Measurements from ENCODE around the gene KRT35.

The KRT35 gene

GRCh38 chr17:41486809-41487530, 6.0 kb upstream of the KRT35 start:
- no peak for DNase-seq (ENCODE audit: low spot score)

DNA sequence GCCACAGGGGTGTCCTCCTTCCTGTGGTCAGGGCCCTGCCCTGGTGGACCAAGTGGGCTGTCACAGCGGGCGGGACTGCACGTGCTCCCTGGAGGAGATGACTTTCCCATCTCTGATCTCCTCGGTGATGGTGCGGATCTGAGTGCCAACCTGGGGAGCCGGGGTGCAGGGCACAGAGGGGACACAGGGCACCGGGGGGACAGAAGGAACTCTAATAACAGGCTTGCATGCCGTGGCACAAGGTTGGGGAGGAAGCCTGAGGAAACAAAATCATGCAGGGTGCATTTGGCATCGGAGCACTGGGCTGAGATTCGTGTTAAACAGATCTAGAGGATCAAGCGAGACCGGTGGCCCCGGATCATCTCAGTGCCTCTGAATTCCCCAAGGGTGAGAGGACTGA, 5.4 kb upstream of the KRT35 start:
- no peak for DNase-seq (ENCODE audit: low spot score)

DNA sequence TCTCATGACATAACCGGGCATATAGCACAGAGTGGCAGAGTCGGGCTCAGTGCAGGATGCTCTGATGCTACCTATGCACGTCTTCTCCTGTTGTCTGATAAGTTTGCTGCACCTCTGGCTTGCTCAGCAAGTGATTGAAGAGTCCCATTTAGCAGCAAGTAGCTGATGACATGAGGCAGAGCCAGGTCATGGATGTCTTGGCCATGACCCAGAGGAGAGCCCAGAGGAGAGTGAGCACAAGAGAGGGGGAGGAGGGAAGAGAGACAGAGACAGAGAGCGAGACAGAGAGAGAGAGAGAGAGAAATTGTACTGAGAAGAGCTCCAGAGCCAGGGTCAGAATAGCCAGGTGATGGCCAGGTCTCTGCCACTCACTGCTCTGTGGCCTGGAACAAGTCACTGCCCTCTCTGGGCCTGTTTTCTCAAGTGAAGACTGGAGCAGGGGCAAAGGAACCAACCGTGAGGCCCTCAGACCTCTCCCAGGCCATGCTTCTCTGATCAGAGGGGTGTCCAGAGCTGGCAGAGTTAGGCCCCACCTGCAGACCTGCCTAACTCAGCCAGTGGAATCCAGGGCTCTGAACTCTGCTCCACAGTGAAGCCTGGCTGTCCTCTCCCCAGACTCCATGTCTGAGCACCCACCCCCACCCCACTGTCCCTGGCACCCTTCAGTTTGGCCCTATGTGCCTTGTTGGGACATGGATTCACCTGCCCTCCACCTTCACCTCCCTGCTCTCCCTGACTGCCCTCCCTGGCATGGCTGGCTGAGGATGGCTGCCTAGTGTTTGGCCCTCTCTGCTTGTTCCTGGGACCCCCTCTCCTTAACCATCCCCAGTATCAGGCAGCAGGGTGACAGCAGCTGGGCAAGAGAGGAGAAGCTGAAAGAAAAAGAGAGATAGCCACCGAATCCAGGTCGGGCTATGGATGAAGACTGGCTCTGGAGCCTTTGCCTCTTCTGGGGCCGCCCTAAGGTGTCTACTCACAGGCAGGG, 4.3 kb upstream of the KRT35 start:
- no peak for DNase-seq (ENCODE audit: low spot score)

- no peak for DNase-seq (ENCODE audit: low spot score)
Observed at GRCh38 chr17:41483991-41484826, 3.3 kb upstream of the KRT35 start.

DNA sequence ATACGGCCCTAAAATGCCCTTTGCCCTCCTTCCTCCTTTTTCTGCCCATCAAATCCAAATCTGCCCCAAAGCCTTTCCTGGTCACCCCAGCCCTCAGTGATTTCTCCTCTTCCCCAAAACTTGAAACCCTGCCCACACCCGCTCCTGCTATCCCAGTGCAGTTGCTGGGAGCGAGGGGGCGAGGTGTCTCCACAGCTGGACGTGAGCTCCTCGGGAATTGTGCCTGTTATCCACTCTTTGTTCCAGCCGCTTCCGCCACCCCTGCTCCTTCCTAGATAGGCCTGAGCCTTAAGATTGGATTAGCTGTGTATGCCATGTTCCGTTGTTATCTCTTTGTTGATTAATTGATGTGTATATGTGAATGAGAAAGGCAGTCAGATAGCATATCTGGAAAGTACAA, 2.6 kb upstream of the KRT35 start:
- no peak for DNase-seq (ENCODE audit: low spot score)

DNA sequence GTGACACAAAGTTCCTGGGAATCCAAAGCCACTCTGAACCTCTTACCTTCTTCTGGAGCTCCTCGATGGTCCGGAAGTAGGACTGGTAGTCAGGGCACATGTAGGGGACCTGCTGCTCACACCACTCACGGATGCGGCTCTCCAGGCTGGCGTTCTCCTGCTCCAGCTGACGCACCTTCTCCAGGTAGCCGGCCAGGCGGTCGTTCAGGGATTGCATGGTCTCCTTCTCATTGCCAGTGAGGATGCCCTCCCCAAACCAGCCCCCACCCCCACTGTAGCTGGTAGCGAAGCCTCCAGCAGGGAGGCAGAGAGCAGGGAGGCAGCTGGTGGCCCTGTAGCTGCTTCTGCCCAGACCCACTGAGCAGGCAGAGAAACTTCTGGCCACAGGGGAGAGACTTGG, 370 bp downstream of the KRT35 start:
- no peak for DNase-seq (ENCODE audit: low spot score)

DNA sequence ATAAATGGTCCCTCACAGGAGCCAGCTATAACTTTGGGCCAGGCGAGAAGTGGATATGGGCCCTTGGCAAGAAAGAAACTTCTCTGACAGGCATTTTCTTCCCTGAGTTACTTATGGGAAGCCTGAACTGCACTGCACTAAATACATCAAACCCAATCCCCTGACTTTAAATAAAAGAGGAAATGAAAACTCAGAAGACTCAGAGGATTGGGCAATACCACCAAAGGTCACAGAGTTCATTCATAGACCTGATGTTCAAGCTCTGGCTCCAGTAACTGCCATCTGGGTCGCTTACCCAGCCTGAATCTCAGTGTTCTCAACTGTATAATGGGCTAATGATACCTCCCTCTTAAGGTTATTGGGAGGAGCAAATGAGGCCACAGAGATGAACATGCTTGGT, 815 bp downstream of the KRT35 start:
- DNase-seq (ENCODE audit: low spot score), result no peak

DNA sequence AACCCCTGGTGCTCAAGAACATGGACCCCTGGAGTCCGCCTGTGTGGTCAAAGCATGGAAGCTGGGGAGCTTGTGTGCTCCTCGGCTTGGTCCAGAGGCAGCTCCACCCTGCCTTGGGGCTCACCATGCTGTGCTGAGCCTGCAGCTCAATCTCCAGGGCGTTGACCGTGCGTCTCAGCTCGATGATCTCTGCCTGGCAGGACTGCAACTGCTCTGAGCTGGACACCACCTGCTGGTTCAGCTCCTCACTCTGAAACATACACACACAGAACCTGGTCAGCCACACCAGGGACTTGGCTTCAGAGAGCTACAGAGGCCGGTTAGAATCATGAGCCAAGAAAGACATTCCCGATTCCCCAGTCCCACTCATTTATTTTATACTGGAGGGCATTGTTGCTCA, 2.7 kb downstream of the KRT35 start:
- DNase-seq (ENCODE audit: low spot score), result no peak

DNA sequence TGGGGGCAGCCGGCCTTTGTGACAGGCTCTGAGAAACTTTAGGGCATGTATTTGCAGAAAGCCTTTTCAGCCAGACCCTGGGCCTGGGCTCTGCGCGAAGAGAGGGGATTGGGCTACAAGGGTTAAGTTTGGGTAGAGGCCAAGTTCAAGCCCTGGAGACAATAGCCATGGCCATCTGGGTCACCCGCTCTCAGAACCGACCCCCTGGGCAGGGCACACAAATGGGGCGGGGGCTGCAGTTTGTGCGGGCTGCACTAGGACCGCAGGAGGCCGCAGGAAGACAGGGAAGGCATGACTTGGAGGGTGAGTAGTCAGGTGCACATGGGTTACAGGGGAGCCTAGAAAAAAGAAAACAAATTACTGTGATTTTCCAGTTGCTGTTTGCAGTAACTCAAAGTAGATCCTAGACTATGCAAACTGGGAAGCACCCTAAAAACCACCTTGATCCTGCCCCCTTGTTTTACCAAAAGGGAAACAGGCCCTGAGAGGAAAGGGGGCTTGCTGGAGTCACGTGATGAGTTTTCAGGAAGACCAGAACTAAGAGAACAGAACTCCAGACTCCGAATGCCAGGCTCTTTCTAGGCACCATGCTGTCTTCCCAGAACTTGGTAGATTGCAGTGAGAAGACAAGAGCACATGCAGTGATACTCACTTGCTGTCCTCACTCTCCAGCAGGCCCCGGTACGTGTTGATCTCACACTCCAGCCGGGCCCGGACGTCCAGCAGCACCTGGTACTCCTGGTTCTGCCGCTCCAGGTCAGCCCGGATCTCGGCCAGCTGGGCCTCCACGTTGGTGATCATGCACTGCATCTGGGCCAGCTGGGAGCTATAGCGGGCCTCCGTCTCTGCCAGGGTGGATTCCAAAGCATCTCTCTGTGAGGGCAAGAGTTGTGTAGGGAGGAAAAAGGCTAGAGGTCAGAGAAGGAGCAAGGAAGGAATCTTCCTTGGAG, 3.8 kb downstream of the KRT35 start:
- no peak for DNase-seq (ENCODE audit: low spot score)

DNA sequence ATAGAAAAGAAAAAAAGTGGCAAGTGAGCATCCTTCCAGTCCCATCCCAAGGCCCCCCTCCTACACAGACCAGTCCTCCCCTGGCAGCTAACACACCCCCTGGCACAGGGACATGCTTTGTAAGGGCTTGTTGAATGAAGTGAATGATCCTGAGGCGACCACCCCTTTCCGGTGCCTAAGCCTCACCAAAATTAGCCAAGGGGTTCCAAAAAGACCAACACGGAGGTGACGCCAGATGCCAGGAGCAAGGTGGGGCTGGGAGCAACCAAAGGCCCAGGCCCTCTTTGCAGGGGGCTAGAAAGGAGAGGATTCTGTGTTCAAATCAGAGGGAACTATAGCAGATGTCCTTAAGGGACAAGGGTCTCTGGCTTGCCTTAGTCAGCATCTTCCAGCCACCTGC, 5.5 kb downstream of the KRT35 start:
- DNase-seq (ENCODE audit: low spot score), result no peak

DNA sequence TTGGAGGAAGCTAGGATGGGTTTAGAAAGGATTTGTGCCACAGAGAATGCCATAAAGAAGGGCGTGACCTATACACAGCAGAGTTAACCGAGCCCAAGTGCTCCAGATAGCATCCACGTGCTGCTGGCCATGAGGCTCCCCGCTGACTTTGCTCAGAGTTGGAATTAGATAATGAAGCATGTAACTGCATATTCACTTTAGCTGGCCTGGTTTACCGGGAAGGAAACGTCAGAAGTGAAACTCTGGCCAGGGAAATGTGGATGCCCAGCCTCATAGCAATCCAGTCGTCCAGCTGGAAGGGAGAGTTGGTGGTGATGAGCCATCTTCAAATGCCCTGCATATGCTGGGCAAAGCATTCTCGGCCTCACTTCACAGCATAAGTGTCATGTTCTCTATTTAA, 6.1 kb downstream of the KRT35 start:
- DNase-seq (ENCODE audit: low spot score), result no peak

GRCh38 chr17:41468346-41468745, 12.6 kb downstream of the KRT35 start:
- DNase-seq (ENCODE audit: low spot score), result no peak

GRCh38 chr17:41467561-41467960, 13.4 kb downstream of the KRT35 start:
- peak; percentile 78 for DNase-seq (ENCODE audit: low spot score)

- no peak for DNase-seq (ENCODE audit: low spot score)
Observed at GRCh38 chr17:41466988-41467387, 14.0 kb downstream of the KRT35 start, which contains the start of gene KRT32. Gene KRT32, minus strand, starts transcription at chr17:41467386. Its CDS starts 61 bp downstream, at chr17:41467325.

DNA sequence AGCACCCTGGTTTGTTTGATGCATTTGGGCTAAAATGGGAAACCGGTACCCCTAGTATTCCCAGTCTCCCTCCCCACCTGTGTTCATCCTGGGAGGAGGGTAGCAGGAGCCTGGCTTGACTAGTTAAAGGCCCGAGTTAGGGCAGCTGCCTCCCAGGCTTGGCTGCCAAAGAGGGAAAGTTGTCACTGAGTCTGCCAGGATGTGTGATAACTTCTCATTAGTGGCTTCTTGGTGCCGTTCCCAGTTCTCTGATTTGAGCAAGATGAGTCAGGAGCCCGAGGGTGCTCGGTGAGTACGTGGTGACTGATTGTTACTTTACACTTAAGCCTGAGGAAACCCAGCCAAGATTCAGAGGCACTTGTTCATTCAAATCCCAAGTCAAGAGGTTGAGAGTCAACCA, 16.3 kb downstream of the KRT35 start:
- DNase-seq (ENCODE audit: low spot score), result peak; percentile 89

DNA sequence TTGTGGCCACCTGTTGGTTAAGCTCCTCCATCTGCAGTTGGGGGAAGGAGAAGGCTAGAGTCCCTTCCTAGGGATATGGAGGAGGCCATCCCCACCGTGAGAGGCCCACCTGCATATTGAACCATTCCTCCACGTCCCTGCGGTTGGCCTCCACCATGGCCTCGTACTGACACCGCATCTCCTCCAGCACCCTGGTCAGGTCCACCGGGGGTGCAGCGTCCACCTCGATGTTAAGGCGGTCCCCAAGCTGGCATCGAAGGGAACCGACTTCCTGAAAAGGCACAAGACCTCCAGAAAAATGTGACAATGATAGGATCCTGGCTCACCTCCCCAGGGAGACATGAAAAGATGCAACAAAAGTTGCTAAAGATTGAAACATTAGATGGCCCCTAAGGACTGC, 16.8 kb downstream of the KRT35 start:
- no peak for DNase-seq (ENCODE audit: low spot score)

DNA sequence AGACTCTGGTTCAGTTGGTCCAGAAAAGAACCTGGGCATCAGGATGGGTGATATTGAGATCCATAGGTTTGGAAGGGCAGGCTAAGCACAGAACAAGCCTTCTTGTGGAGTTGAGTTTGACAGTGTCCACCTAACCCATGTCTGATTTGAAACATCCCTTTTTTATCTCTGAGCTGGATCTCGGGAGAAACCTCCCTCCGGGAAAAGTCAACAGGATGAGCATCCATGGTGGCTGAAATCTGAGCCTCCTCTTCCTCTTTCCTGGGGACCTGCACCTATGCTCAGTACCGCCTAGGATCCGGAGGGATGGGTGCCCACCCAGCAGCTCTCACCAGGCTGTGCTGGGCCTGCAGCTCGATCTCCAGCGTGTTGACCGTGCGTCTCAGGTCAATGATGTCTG, 17.2 kb downstream of the KRT35 start:
- no peak for DNase-seq (ENCODE audit: low spot score)

DNA sequence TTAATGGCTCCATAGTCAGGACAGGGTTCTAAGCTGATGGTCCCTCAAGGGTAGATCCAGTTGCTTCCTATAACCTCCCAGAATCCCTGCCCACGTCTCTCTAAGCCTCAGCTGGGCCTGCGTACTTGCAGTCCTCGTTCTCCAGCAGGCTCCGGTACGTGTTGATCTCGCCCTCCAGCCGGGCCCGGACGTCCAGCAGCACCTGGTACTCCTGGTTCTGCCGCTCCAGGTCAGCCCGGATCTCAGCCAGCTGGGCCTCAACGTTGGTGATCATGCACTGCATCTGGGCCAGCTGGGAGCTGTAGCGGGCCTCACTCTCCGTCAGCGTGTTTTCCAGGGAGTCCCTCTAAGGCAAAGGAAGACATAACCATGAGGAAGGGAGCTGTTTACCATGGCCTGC, 18.2 kb downstream of the KRT35 start:
- no peak for DNase-seq (ENCODE audit: low spot score)

DNA sequence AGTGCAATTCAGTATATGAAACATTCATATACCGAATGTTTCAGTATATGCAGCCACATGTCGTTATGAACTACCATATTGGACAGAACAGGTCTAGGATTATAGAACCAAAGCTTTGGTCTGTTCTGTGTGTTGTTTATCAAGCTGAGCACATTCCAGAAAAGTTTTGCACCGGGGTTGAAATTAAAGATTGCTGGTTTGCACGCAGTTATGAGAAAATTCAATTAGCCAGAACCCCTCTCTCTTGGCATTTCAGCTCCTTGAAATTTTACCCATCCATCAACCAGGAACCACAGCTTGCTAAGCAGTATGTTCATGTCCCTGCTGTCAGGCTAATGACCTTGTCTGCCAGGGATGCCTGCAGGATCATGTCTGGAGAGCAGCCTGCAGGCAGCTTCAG, 23.3 kb downstream of the KRT35 start:
- no peak for DNase-seq (ENCODE audit: low spot score)

DNA sequence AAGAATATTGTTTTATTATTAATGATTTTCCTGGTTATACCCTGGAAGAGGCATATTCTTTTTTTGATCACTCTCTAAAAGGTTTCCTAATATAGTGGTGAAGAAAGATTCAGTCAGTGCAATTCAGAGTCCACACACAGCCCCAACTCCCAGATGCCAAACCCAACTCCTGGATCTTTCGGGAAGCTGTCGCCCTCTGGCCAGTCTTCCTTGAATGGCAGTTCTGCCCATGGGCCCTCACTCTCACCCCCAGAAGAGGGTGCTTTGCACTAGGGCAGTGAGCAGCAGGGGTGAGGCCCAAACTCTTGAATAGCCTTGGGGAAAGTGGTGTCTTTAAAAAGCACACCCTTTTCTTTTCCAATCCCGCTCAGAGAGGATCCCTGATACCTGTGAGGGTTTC, 24.7 kb downstream of the KRT35 start:
- no peak for DNase-seq (ENCODE audit: low spot score)

- no peak for DNase-seq (ENCODE audit: low spot score)
Observed at GRCh38 chr17:41455236-41455635, 25.7 kb downstream of the KRT35 start.

Data from COLO829 (cell line).